ENCODE results near the gene LINGO1. TPM values are rescaled to one million over a fixed set of nuclear protein-coding genes. Genes with fewer than 3 reads are reported as not detected.

Gene LINGO1
- total and polyA plus RNA-seq, 2 donors (not counting 3 experiments of a cell fraction or from before 2014, with no cell fraction given) = 0.15 to 0.33 TPM

GRCh38 chr15:77564341-77564740 lies 68.4 kb downstream of the LINGO1 start:
- Histone ChIP-seq H3K27me3 (ENCODE audit: control insufficient read depth in 2 of 2, insufficient read depth in 2 of 2, low read length in 2 of 2) (peaks cover 2 to 4% of the 10 kb centered on the region in 2 experiments), H3K9me1 (replicated peaks; ENCODE audit: control insufficient read depth, extremely low read depth, insufficient read depth, low read length) (no peaks in the 10 kb centered on the region), H4K20me1 (replicated peaks; ENCODE audit: control insufficient read depth, extremely low read depth, insufficient read depth, low read length) (no peaks in the 10 kb centered on the region), H3K9ac (replicated peaks; ENCODE audit: extremely low read depth, insufficient read depth, low read length) (no peak overlapping the region), H3K4me2 (ENCODE audit: insufficient read depth, low read length) (no peak overlapping the region), H3K27ac (ENCODE audit: insufficient read depth, low read depth, low read length) (no peak overlapping the region), H3K79me2 (ENCODE audit: control insufficient read depth, insufficient read depth, low read length) (no peaks in the 10 kb centered on the region), H3K36me3 (ENCODE audit: control insufficient read depth in 2 of 2, extremely low read depth in 1 of 2, insufficient read depth in 2 of 2, low read length in 2 of 2) (no peaks in the 10 kb centered on the region), H3K4me1 (ENCODE audit: control insufficient read depth, extremely low read depth, insufficient read depth, low read length) (no peaks in the 10 kb centered on the region), H3K9me3 (replicated peaks; ENCODE audit: control insufficient read depth, insufficient read depth, low read length) (no peaks in the 10 kb centered on the region), H3K4me3 (replicated peaks in 1 of 3; ENCODE audit: insufficient read depth in 1 of 3, low read depth in 1 of 3, low read length in 3 of 3) (no peak overlapping the region), H2AFZ (ENCODE audit: low read depth, low read length) (no peak overlapping the region)
- intact Hi-C loops (cut with micrococcal nuclease) (no loop called here), dilution Hi-C loops (cut with MboI; ENCODE audit: extremely low pct_ligation_motif_present, low sequenced_read_pairs) (no loop called here)
- no peak for DNase-seq (ENCODE audit: low read depth, low spot score)
- ChIA-PET POLR2A (no interaction called here), CTCF (interaction anchor here (0.9 to 1.3 kb wide), 2 partner anchors 21 to 69 kb away, joined by 3 to 5 read pairs; no protein-coding TSS in a partner anchor)
- FAIRE-seq = no peak
- TF ChIP-seq POLR2AphosphoS5 (IDR thresholded peaks at IDR 0.05; ENCODE audit: insufficient read depth, low read depth, low read length) (no peak), GATA2 (IDR thresholded peaks at IDR 0.05; ENCODE audit: insufficient read depth, insufficient read length, low read depth, low read length) (no peak), POLR2A (IDR thresholded peaks at IDR 0.05; ENCODE audit: low read depth, low read length) (no peak)
- no TSS peak for BruUV-seq (replicated peaks)

GRCh38 chr15:77563623-77564156 lies 69.0 kb downstream of the LINGO1 start:
- Histone ChIP-seq H4K20me1 (replicated peaks; ENCODE audit: control insufficient read depth, extremely low read depth, insufficient read depth, low read length) (no peaks in the 10 kb centered on the region), H2AFZ (ENCODE audit: low read depth, low read length) (no peak overlapping the region), H3K4me2 (ENCODE audit: insufficient read depth, low read length) (no peak overlapping the region), H3K27me3 (ENCODE audit: control insufficient read depth in 2 of 2, insufficient read depth in 2 of 2, low read length in 2 of 2) (peaks cover 2 to 4% of the 10 kb centered on the region in 2 experiments), H3K79me2 (ENCODE audit: control insufficient read depth, insufficient read depth, low read length) (no peaks in the 10 kb centered on the region), H3K9me1 (replicated peaks; ENCODE audit: control insufficient read depth, extremely low read depth, insufficient read depth, low read length) (no peaks in the 10 kb centered on the region), H3K36me3 (ENCODE audit: control insufficient read depth in 2 of 2, extremely low read depth in 1 of 2, insufficient read depth in 2 of 2, low read length in 2 of 2) (no peaks in the 10 kb centered on the region), H3K4me3 (replicated peaks in 1 of 3; ENCODE audit: insufficient read depth in 1 of 3, low read depth in 1 of 3, low read length in 3 of 3) (no peak overlapping the region), H3K9ac (replicated peaks; ENCODE audit: extremely low read depth, insufficient read depth, low read length) (no peak overlapping the region), H3K27ac (ENCODE audit: insufficient read depth, low read depth, low read length) (no peak overlapping the region), H3K4me1 (ENCODE audit: control insufficient read depth, extremely low read depth, insufficient read depth, low read length) (no peaks in the 10 kb centered on the region), H3K9me3 (replicated peaks; ENCODE audit: control insufficient read depth, insufficient read depth, low read length) (no peaks in the 10 kb centered on the region)
- POLR2A ChIA-PET = no interaction called here
- dilution Hi-C loops (cut with MboI; ENCODE audit: extremely low pct_ligation_motif_present, low sequenced_read_pairs) (no loop called here), intact Hi-C loops (cut with micrococcal nuclease) (no loop called here)
- no peak for FAIRE-seq
- no peak for DNase-seq (ENCODE audit: low read depth, low spot score)
- no TSS peak for BruUV-seq (replicated peaks)
- CTCF ChIA-PET = interaction anchor here (0.7 to 1.3 kb wide), 3 partner anchors 21 to 70 kb away, joined by 3 to 5 read pairs (median 3); no protein-coding TSS in a partner anchor
- no peak for TF ChIP-seq CTCF (IDR thresholded peaks at IDR 0.05; ENCODE audit: extremely low read depth in 1 of 2, insufficient read depth in 1 of 2, low read depth in 1 of 2, low read length in 2 of 2)
- TF ChIP-seq POLR2AphosphoS5 (IDR thresholded peaks at IDR 0.05; ENCODE audit: insufficient read depth, low read depth, low read length) = no peak
- no peak for TF ChIP-seq MYC (IDR thresholded peaks at IDR 0.05; ENCODE audit: low read depth, low read length)
- TF ChIP-seq MAX (IDR thresholded peaks at IDR 0.05; ENCODE audit: insufficient read depth, insufficient read length) = no peak
- no peak for TF ChIP-seq FOS (IDR thresholded peaks at IDR 0.05; ENCODE audit: borderline replicate concordance, insufficient read depth, low read length)
- no peak for TF ChIP-seq JUN (IDR thresholded peaks at IDR 0.05; ENCODE audit: borderline replicate concordance, insufficient read depth, insufficient read length, low read depth)
- TF ChIP-seq EZH2 (IDR thresholded peaks at IDR 0.05; ENCODE audit: borderline replicate concordance, low read depth, low read length, severe bottlenecking) = no peak
- TF ChIP-seq POLR2A (IDR thresholded peaks at IDR 0.05; ENCODE audit: low read depth, low read length) = no peak
- no peak for TF ChIP-seq GATA2 (IDR thresholded peaks at IDR 0.05; ENCODE audit: insufficient read depth, insufficient read length, low read depth, low read length)

Measured in endothelial cell of umbilical vein (primary cell).